Endothelial cell of umbilical vein (primary cell): ENCODE results near the gene RNF144B. TPM values are rescaled to one million over a fixed set of nuclear protein-coding genes. Genes with fewer than 3 reads are reported as not detected.

Source experiments
- BruUV-seq: library from RNA; stranded (reverse); fragments of 400-500 nt; replicated peaks from 2 replicates; lab custom pipeline; 2021; lab: Mats Ljungman, UMichigan
- CTCF ChIA-PET: fragments of 300-600, 350-600 bp; sonication (Branson Sonifier 250); formaldehyde crosslinking; loops from one replicate; lab custom pipeline; 2021; ENCODE audit warnings: antibody characterized with exemption, inconsistent platforms; lab: Charles Lee
- POLR2A ChIA-PET: fragments of 300-600, 350-600 bp; sonication (Branson Sonifier 250); formaldehyde crosslinking; loops from one replicate; lab custom pipeline; 2021; ENCODE audit warnings: antibody characterized with exemption, inconsistent platforms; lab: Charles Lee
- DNase-seq: peaks from one replicate; pipeline ENCODE4 v3.0.0-alpha.2; 2011; ENCODE audit warnings: low read depth, low spot score
- FAIRE-seq: peaks from 2 replicates; lab custom pipeline; 2011; peaks lifted over from hg19 to GRCh38; lab: Jason Lieb, UNC
- H2AFZ ChIP-seq: 2 replicates; pipeline ENCODE4 v1.6.0; 2012; ENCODE audit warnings: low read depth, low read length, control low read depth, inconsistent platforms
- H3K27ac ChIP-seq: 2 replicates; pipeline ENCODE4 v1.5.1; 2011; ENCODE audit warnings: low read depth, mild to moderate bottlenecking, control low read depth, low read length, moderate library complexity; ENCODE audit not compliant: insufficient read depth
- H3K27me3 ChIP-seq, 2 experiments: 2 replicates each; pipeline versions ENCODE4 v1.6.0 to v1.6.1; 2011; ENCODE audit warnings: low read length in 2 of 2, mixed read lengths in 1 of 2; ENCODE audit not compliant: control insufficient read depth in 2 of 2, insufficient read depth in 2 of 2
- H3K36me3 ChIP-seq, 2 experiments: 2 replicates in 1 of 2; 3 replicates in 1 of 2; pipeline ENCODE4 v1.5.1; 2011; ENCODE audit warnings: low read length in 2 of 2, mild to moderate bottlenecking in 1 of 2, moderate library complexity in 1 of 2; ENCODE audit not compliant: control insufficient read depth in 2 of 2, insufficient read depth in 2 of 2; ENCODE audit errors: extremely low read depth in 1 of 2
- H3K4me1 ChIP-seq: 3 replicates; pipeline ENCODE4 v1.5.1; 2011; ENCODE audit warnings: mild to moderate bottlenecking, low read length; ENCODE audit not compliant: control insufficient read depth, insufficient read depth; ENCODE audit errors: extremely low read depth
- H3K4me2 ChIP-seq: 2 replicates; pipeline ENCODE4 v1.6.1; 2011; ENCODE audit warnings: low read length, control low read depth, mixed read lengths; ENCODE audit not compliant: insufficient read depth
- H3K4me3 ChIP-seq, 3 experiments: fragments of 200-600 bp in 1 of 3; sonication (generic), shearing (Covaris generic) in 1 of 3; replicated peaks in 1 of 3; 2 replicates each; pipeline ENCODE4 v1.5.1; 2011 to 2016; ENCODE audit warnings: control low read depth in 3 of 3, low read length in 3 of 3, mild to moderate bottlenecking in 2 of 3, inconsistent platforms in 1 of 3, low read depth in 1 of 3, moderate library complexity in 1 of 3; ENCODE audit not compliant: insufficient read depth in 1 of 3
- H3K79me2 ChIP-seq: 2 replicates; pipeline ENCODE4 v1.6.0; 2012; ENCODE audit warnings: low read length, inconsistent platforms; ENCODE audit not compliant: control insufficient read depth, insufficient read depth
- H3K9ac ChIP-seq: replicated peaks from 2 replicates; pipeline ENCODE3; 2011; ENCODE audit warnings: low read length, control low read depth; ENCODE audit not compliant: insufficient read depth; ENCODE audit errors: extremely low read depth
- H3K9me1 ChIP-seq: replicated peaks from 3 replicates; pipeline ENCODE4 v1.6.0; 2011; ENCODE audit warnings: mild to moderate bottlenecking, low read length; ENCODE audit not compliant: control insufficient read depth, insufficient read depth; ENCODE audit errors: extremely low read depth
- H3K9me3 ChIP-seq: replicated peaks from 2 replicates; pipeline ENCODE4 v1.5.1; 2012; ENCODE audit warnings: low read length, inconsistent platforms; ENCODE audit not compliant: control insufficient read depth, insufficient read depth
- H4K20me1 ChIP-seq: replicated peaks from 2 replicates; pipeline ENCODE3; 2011; ENCODE audit warnings: mild to moderate bottlenecking, low read length; ENCODE audit not compliant: control insufficient read depth, insufficient read depth; ENCODE audit errors: extremely low read depth
- CTCF ChIP-seq, 2 donors: IDR thresholded peaks; 1 replicate in 1 of 2; 2 replicates in 1 of 2; pipeline ENCODE4 v1.5.1; 2011; ENCODE audit warnings: low read length in 2 of 2, mild to moderate bottlenecking in 2 of 2, moderate library complexity in 2 of 2, control low read depth in 1 of 2, inconsistent platforms in 1 of 2, low read depth in 1 of 2; ENCODE audit not compliant: insufficient read depth in 1 of 2; ENCODE audit errors: extremely low read depth in 1 of 2
- EZH2 ChIP-seq: IDR thresholded peaks from 2 replicates; pipeline ENCODE4 v1.6.1; 2012; ENCODE audit warnings: borderline replicate concordance, low read depth, mild to moderate bottlenecking, moderate library complexity, low read length, inconsistent platforms; ENCODE audit not compliant: severe bottlenecking
- FOS ChIP-seq: IDR thresholded peaks from 2 replicates; pipeline ENCODE4 v1.6.1; 2011; ENCODE audit warnings: mild to moderate bottlenecking, low read length, moderate library complexity, borderline replicate concordance; ENCODE audit not compliant: insufficient read depth
- GATA2 ChIP-seq: IDR thresholded peaks from 2 replicates; pipeline ENCODE4 v1.7.0; 2011; ENCODE audit warnings: low read depth, mild to moderate bottlenecking, moderate library complexity, mixed read lengths, low read length; ENCODE audit not compliant: insufficient read length, insufficient read depth
- JUN ChIP-seq: IDR thresholded peaks from 2 replicates; pipeline ENCODE4 v1.6.1; 2011; ENCODE audit warnings: borderline replicate concordance, low read depth; ENCODE audit not compliant: insufficient read length, insufficient read depth
- MAX ChIP-seq: IDR thresholded peaks from 2 replicates; pipeline ENCODE4 v1.6.1; 2011; ENCODE audit not compliant: insufficient read depth, insufficient read length
- MYC ChIP-seq: IDR thresholded peaks from one replicate; pipeline ENCODE4 v1.6.1; 2011; ENCODE audit warnings: mild to moderate bottlenecking, low read depth, low read length
- POLR2A ChIP-seq: IDR thresholded peaks from 2 replicates; pipeline ENCODE4 v1.6.1; 2012; ENCODE audit warnings: low read depth, mild to moderate bottlenecking, control low read depth, low read length
- POLR2AphosphoS5 ChIP-seq: IDR thresholded peaks from 2 replicates; pipeline ENCODE4 v1.6.1; 2012; ENCODE audit warnings: low read depth, mild to moderate bottlenecking, control low read depth, low read length, moderate library complexity; ENCODE audit not compliant: insufficient read depth
- dilution Hi-C: fragments of 300-500 bp; cut with MboI; formaldehyde crosslinking; loops from one replicate; pipeline ENCODE4 v1.15.0; 2019; ENCODE audit warnings: low sequenced_read_pairs; ENCODE audit not compliant: extremely low pct_ligation_motif_present
- intact Hi-C: fragments of 100-400 bp; cut with micrococcal nuclease; formaldehyde crosslinking; loops from one replicate; pipeline ENCODE4 v1.10.0; 2022
- polyA plus RNA-seq, 4 experiments: library from polyadenylated mRNA; depleted of rRNA in 3 of 4; stranded (reverse) in 3 of 4; unstranded in 1 of 4; fragments of >200 nt; gene quantifications; 2 replicates each; pipeline versions ENCODE4 v1.2.1 to v1.2.3, GENCODE V29; 2011 to 2012; ENCODE audit warnings: missing spikeins in 1 of 4
- total RNA-seq: library from RNA; stranded (reverse); gene quantifications from 2 replicates; pipeline ENCODE4 v1.2.3, GENCODE V29; 2021

Gene RNF144B
- total and polyA plus RNA-seq, 2 donors (not counting 3 experiments of a cell fraction or from before 2014, with no cell fraction given): 18.1 to 97.3 TPM

- Histone ChIP-seq H4K20me1 (no peaks in the 10 kb centered on the region), H3K79me2 (no peaks in the 10 kb centered on the region), H3K4me3 (no peak overlapping the region), H3K9me3 (no peaks in the 10 kb centered on the region), H3K27me3 (no peaks in the 10 kb centered on the region), H3K9ac (peak overlapping the region; percentile 12), H2AFZ (peak overlapping the region; percentile 93), H3K4me1 (peaks cover 16% of the 10 kb centered on the region), H3K4me2 (peak overlapping the region; percentile 45), H3K27ac (peak overlapping the region; percentile 45), H3K9me1 (no peaks in the 10 kb centered on the region), H3K36me3 (no peaks in the 10 kb centered on the region)
- DNase-seq (peak; percentile 74), FAIRE-seq (peak; percentile 78)
- no TSS peak for BruUV-seq
- CTCF ChIA-PET: interaction anchor here (0.6 to 1.4 kb wide), 7 partner anchors 12 to 38 kb away, joined by 3 to 6 read pairs (median 4); no protein-coding TSS in a partner anchor
- dilution Hi-C loops (no loop called here), intact Hi-C loops (loop anchor here (2.0 kb wide), 1 partner anchor 16 kb away; no protein-coding TSS in a partner anchor)
- TF ChIP-seq FOS: peak; percentile 52
- no peak for TF ChIP-seq MYC
- TF ChIP-seq CTCF (IDR thresholded peaks at IDR 0.05; ENCODE audit: extremely low read depth in 1 of 2, insufficient read depth in 1 of 2, low read depth in 1 of 2, low read length in 2 of 2): no peak
- POLR2A ChIA-PET: interaction anchor here (0.6 kb wide), 1 partner anchor 36 kb away, joined by 3 read pairs; no protein-coding TSS in a partner anchor
These were observed 40.1 kb upstream of the RNF144B start for GRCh38 chr6:18347021-18347577.

- no peak overlapping the region for H2AFZ ChIP-seq
- dilution Hi-C loops (no loop called here), intact Hi-C loops (loop anchor here (2.0 kb wide), 1 partner anchor 15 kb away; no protein-coding TSS in a partner anchor)
- no peaks in the 10 kb centered on the region for H4K20me1 ChIP-seq
- H3K9ac ChIP-seq: no peak overlapping the region
- no peaks in the 10 kb centered on the region for H3K79me2 ChIP-seq
- no peaks in the 10 kb centered on the region for H3K9me1 ChIP-seq
- peaks cover 16% of the 10 kb centered on the region for H3K4me1 ChIP-seq
- H3K27ac ChIP-seq: no peak overlapping the region
- no peak for FAIRE-seq
- no peaks in the 10 kb centered on the region for H3K36me3 ChIP-seq
- TF ChIP-seq EZH2 (no peak), CTCF (IDR thresholded peaks at IDR 0.05; ENCODE audit: extremely low read depth in 1 of 2, insufficient read depth in 1 of 2, low read depth in 1 of 2, low read length in 2 of 2) (no peak), JUN (no peak), MYC (no peak), POLR2A (no peak), FOS (no peak), GATA2 (no peak), MAX (no peak), POLR2AphosphoS5 (no peak)
- no peaks in the 10 kb centered on the region for H3K27me3 ChIP-seq
- H3K4me3 ChIP-seq: no peak overlapping the region
- DNase-seq: no peak
- no peak overlapping the region for H3K4me2 ChIP-seq
- ChIA-PET CTCF (interaction anchor here (1.3 kb wide), 1 partner anchor 17 kb away, joined by 4 read pairs; no protein-coding TSS in a partner anchor), POLR2A (no interaction called here)
- no peaks in the 10 kb centered on the region for H3K9me3 ChIP-seq
- no TSS peak for BruUV-seq
These were observed 39.3 kb upstream of the RNF144B start for GRCh38 chr6:18347866-18348265.
